ENCODE measurements around the gene NAALADL2. TPM values are rescaled to one million over a fixed set of nuclear protein-coding genes. Genes with fewer than 3 reads are reported as not detected.

The NAALADL2 gene
- total RNA-seq, 4 donors from 2014 or later = 7.0 to 34.7 (median 18.4) TPM

GRCh38 chr3:175554801-175555200 is 695.7 kb downstream of the NAALADL2 start:
- Histone ChIP-seq H3K27ac (no peak overlapping the region), H3K27me3 (no peaks in the 10 kb centered on the region), H3K36me3 (no peaks in the 10 kb centered on the region), H3K9me3 (no peaks in the 10 kb centered on the region), H3K4me1 (no peaks in the 10 kb centered on the region), H3K4me3 (no peak overlapping the region)
- no peak for DNase-seq
- TF ChIP-seq POLR2A (IDR thresholded peaks at IDR 0.05) = no peak
- TF ChIP-seq CTCF (IDR thresholded peaks at IDR 0.05) = no peak

- DNase-seq = no peak
- H3K4me1 ChIP-seq = no peaks in the 10 kb centered on the region
- no peaks in the 10 kb centered on the region for H3K27me3 ChIP-seq
- no peak overlapping the region for H3K4me3 ChIP-seq
- H3K9me3 ChIP-seq = no peaks in the 10 kb centered on the region
- H3K36me3 ChIP-seq = no peaks in the 10 kb centered on the region
- no peak overlapping the region for H3K27ac ChIP-seq
- TF ChIP-seq POLR2A (IDR thresholded peaks at IDR 0.05) (no peak), CTCF (IDR thresholded peaks at IDR 0.05) (no peak)
These were observed 699.1 kb downstream of the NAALADL2 start for GRCh38 chr3:175558261-175558660.

- no peaks in the 10 kb centered on the region for H3K9me3 ChIP-seq
- H3K4me1 ChIP-seq = no peaks in the 10 kb centered on the region
- H3K27ac ChIP-seq = no peak overlapping the region
- DNase-seq = no peak
- H3K36me3 ChIP-seq = no peaks in the 10 kb centered on the region
- no peaks in the 10 kb centered on the region for H3K27me3 ChIP-seq
- H3K4me3 ChIP-seq = no peak overlapping the region
- TF ChIP-seq POLR2A (IDR thresholded peaks at IDR 0.05) (no peak), CTCF (IDR thresholded peaks at IDR 0.05) (no peak)
These were observed 705.2 kb downstream of the NAALADL2 start for GRCh38 chr3:175564363-175564762.

- no peak for DNase-seq
- no peaks in the 10 kb centered on the region for H3K36me3 ChIP-seq
- H3K4me1 ChIP-seq = no peaks in the 10 kb centered on the region
- no peak for TF ChIP-seq POLR2A (IDR thresholded peaks at IDR 0.05)
- TF ChIP-seq CTCF (IDR thresholded peaks at IDR 0.05) = no peak
- no peaks in the 10 kb centered on the region for H3K9me3 ChIP-seq
- no peaks in the 10 kb centered on the region for H3K27me3 ChIP-seq
- H3K27ac ChIP-seq = no peak overlapping the region
- no peak overlapping the region for H3K4me3 ChIP-seq
These were observed 712.0 kb downstream of the NAALADL2 start for GRCh38 chr3:175571096-175571495.

GRCh38 chr3:175573226-175573625 is 714.1 kb downstream of the NAALADL2 start:
- Histone ChIP-seq H3K4me1 (no peaks in the 10 kb centered on the region), H3K36me3 (no peaks in the 10 kb centered on the region), H3K4me3 (no peak overlapping the region), H3K9me3 (no peaks in the 10 kb centered on the region), H3K27ac (no peak overlapping the region), H3K27me3 (no peaks in the 10 kb centered on the region)
- TF ChIP-seq CTCF (IDR thresholded peaks at IDR 0.05) (no peak), POLR2A (IDR thresholded peaks at IDR 0.05) (no peak)
- DNase-seq = no peak

GRCh38 chr3:175580318-175580717 is 721.2 kb downstream of the NAALADL2 start:
- no peaks in the 10 kb centered on the region for H3K4me1 ChIP-seq
- no peaks in the 10 kb centered on the region for H3K27me3 ChIP-seq
- no peaks in the 10 kb centered on the region for H3K9me3 ChIP-seq
- H3K36me3 ChIP-seq = no peaks in the 10 kb centered on the region
- no peak overlapping the region for H3K27ac ChIP-seq
- H3K4me3 ChIP-seq = no peak overlapping the region
- no peak for DNase-seq
- TF ChIP-seq POLR2A (IDR thresholded peaks at IDR 0.05) = no peak
- no peak for TF ChIP-seq CTCF (IDR thresholded peaks at IDR 0.05)
